Effector memory CD4-positive, alpha-beta T cell (primary cell): Measurements from ENCODE around the gene GSTO2.

Source experiments
- DNase-seq, 3 donors: peaks; one replicate each; pipeline ENCODE4 v3.0.0-alpha.2; 2020
- H3K27ac ChIP-seq: 2 replicates; pipeline ENCODE4 v1.7.0; 2013; ENCODE audit warnings: mild to moderate bottlenecking, low read length, moderate library complexity; ENCODE audit not compliant: insufficient read depth, poor library complexity, severe bottlenecking
- H3K27me3 ChIP-seq: replicated peaks from 2 replicates; pipeline ENCODE4 v1.7.0; 2013; ENCODE audit warnings: mild to moderate bottlenecking, low read length; ENCODE audit not compliant: insufficient read depth, control insufficient read depth, poor library complexity, severe bottlenecking
- H3K36me3 ChIP-seq: 2 replicates; pipeline ENCODE4 v1.7.0; 2013; ENCODE audit warnings: mild to moderate bottlenecking, low read length, moderate library complexity; ENCODE audit not compliant: control insufficient read depth, insufficient read depth
- H3K4me1 ChIP-seq: 2 replicates; pipeline ENCODE4 v1.7.0; 2013; ENCODE audit warnings: low read length, mild to moderate bottlenecking; ENCODE audit not compliant: control insufficient read depth, insufficient read depth, poor library complexity, severe bottlenecking
- H3K4me3 ChIP-seq: 2 replicates; pipeline ENCODE4 v1.7.0; 2013; ENCODE audit warnings: low read length, low read depth, mild to moderate bottlenecking; ENCODE audit not compliant: insufficient read depth, poor library complexity, severe bottlenecking
- H3K9me3 ChIP-seq: 2 replicates; pipeline ENCODE4 v1.7.0; 2013; ENCODE audit warnings: mild to moderate bottlenecking, low read length, moderate library complexity; ENCODE audit not compliant: control insufficient read depth

Gene GSTO2

DNA sequence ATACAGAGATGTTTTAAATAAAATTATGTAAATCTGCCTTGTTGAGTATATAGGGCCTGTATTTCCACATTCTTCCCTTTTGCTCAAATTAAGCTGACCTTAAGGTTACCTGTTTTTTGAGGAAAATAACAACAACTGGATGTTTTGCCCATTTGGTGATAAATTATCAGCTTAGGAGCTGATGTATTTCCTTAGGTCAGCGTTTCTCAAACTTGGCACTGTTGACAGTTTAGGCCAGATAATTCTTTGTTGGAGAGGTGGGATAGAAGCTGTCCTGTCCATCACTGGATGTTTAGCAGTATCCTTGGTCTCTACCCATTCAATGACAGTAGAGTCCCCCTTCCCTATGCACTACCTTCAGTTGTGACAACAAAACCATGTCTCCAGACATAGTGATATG, 7.2 kb downstream of the GSTO2 start:
- no peaks in the 10 kb centered on the region for H3K36me3 ChIP-seq
- no peak for DNase-seq
- H3K27ac ChIP-seq = no peak overlapping the region
- H3K4me1 ChIP-seq = peaks cover 8% of the 10 kb centered on the region
- H3K4me3 ChIP-seq = no peak overlapping the region
- no peaks in the 10 kb centered on the region for H3K9me3 ChIP-seq
- H3K27me3 ChIP-seq = no peaks in the 10 kb centered on the region

DNA sequence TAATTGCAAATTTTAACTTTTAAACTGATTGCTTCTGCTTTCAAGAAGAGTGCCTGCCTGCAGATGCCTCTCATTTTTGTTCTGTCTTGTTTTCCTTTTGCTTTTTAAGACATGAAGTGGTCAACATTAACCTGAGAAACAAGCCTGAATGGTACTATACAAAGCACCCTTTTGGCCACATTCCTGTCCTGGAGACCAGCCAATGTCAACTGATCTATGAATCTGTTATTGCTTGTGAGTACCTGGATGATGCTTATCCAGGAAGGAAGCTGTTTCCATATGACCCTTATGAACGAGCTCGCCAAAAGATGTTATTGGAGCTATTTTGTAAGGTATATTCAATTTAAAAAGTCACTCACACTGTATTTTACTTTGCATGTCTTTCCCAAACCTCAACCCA, 8.8 kb downstream of the GSTO2 start:
- Histone ChIP-seq H3K9me3 (no peaks in the 10 kb centered on the region), H3K27me3 (no peaks in the 10 kb centered on the region), H3K4me1 (peaks cover 8% of the 10 kb centered on the region), H3K36me3 (no peaks in the 10 kb centered on the region), H3K4me3 (no peak overlapping the region), H3K27ac (no peak overlapping the region)
- no peak for DNase-seq

DNA sequence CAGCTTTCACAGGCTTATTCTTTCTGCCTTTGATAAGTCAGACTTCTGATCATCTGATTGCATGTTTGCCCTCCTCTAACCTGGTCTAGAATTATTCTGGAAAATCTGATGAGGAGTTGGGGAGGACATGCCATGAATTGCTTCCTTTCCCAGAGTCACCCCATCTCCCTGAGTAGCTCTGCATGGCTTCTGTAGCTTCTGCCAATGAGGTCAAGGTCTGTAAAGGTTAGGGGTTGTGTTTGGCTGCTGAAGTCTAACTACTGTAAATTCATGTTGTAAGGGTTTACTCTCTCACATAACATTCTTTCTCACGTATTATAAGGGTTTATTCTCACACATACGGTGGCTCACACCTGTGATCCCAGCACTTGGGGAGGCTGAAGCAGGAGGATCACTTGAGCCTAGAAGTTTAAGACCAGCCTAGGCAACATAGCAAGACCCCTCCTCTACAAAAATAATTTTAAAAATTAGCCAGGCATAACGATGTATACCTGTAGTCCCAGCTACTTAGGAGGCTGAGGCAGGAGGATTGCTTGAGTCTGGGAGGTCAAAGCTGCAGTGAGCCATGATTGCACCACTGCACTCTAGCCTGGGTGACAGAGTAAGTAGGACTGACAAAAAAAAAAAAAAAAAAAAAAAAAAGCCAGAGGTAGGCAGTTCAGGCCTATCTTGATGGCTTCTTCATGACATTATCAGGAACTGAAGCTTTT, 10.7 kb downstream of the GSTO2 start:
- Histone ChIP-seq H3K4me3 (no peak overlapping the region), H3K27ac (no peak overlapping the region), H3K9me3 (no peaks in the 10 kb centered on the region), H3K27me3 (no peaks in the 10 kb centered on the region), H3K4me1 (peaks cover 6% of the 10 kb centered on the region), H3K36me3 (no peaks in the 10 kb centered on the region)
- DNase-seq = no peak

DNA sequence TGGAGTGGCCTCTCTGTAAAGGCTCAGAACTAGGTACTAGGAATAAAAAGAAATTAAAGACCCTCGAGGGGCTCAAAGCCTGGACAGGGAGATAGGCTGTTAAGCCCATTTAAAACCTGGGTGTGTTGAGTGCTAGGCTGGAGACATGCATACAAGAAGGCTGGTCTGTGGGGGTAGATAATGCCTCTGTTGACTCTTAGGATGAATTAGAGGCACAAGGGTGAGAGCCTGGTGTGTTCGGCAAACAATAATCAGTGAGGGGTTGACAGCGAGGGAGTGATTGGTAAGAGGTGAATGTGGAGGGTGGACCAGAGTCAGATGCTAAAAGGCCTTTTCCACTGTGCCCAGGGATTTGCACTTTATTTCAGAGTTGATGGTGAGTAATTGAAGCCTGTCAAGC, 12.7 kb downstream of the GSTO2 start:
- H3K4me3 ChIP-seq = no peak overlapping the region
- H3K4me1 ChIP-seq = no peaks in the 10 kb centered on the region
- H3K36me3 ChIP-seq = no peaks in the 10 kb centered on the region
- H3K9me3 ChIP-seq = no peaks in the 10 kb centered on the region
- H3K27me3 ChIP-seq = no peaks in the 10 kb centered on the region
- H3K27ac ChIP-seq = no peak overlapping the region
- no peak for DNase-seq

DNA sequence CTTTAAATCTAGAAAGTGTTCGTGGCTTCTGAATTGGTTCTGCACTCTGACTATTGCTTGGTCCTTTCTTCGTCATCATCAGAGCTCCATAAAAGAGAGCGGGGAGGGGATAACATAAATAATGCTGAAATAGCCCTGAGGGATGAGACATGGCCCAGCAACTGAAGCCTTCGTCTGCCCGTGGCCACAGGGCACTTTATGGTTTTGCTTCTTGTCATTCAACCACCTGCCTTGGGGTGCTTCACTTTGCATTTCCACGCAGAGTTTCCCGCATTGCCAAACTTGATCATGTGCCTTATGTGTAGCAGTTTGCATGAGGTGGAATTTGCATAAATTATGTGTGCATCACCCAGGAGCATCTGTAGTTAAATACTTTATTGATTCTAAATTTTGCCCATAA, 15.9 kb downstream of the GSTO2 start:
- no peaks in the 10 kb centered on the region for H3K27me3 ChIP-seq
- no peaks in the 10 kb centered on the region for H3K4me1 ChIP-seq
- no peaks in the 10 kb centered on the region for H3K9me3 ChIP-seq
- DNase-seq = no peak
- no peak overlapping the region for H3K4me3 ChIP-seq
- H3K36me3 ChIP-seq = no peaks in the 10 kb centered on the region
- H3K27ac ChIP-seq = no peak overlapping the region

DNA sequence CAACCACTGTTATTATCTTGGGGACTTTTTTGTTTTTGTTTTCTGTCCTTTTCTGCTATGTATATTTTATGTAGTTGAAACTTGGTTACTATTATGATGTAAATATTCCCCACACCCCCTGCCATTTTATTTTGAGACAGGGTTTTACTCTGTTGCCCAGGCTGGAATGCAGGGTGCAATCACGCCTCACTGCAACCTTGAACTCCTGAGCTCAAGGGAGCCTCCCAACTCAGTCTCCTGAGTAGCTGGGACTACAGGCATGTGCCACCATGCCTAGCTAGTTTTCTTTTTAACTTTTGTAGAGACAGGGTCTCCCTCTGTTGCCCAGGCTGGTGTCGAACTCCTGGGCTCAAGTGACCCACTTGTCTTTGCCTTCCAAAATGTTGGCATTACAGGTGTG, 18.0 kb downstream of the GSTO2 start:
- no peaks in the 10 kb centered on the region for H3K36me3 ChIP-seq
- H3K4me1 ChIP-seq = peaks cover 2% of the 10 kb centered on the region
- no peaks in the 10 kb centered on the region for H3K9me3 ChIP-seq
- DNase-seq = no peak
- peaks cover 5% of the 10 kb centered on the region for H3K27me3 ChIP-seq
- H3K4me3 ChIP-seq = no peak overlapping the region
- H3K27ac ChIP-seq = no peak overlapping the region

DNA sequence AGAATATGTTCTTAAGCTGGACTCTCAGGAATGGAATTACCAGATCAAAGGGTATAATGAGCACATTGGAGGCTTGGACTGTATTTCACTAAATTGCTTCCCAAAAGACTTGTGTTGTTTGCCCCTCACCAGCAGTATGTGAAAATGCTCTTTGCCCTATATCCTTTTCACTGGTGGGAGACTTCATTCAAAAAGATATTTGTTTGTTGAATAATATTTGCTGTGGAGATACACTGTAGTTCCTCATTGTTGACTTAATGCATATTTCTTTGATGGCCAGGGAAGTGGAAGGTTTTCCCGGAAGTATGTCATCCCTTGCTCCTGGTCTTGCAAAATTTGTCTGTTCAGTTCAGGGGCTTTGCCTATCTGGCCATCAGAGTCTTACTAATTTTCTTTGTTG, 19.4 kb downstream of the GSTO2 start:
- no peaks in the 10 kb centered on the region for H3K9me3 ChIP-seq
- no peak overlapping the region for H3K4me3 ChIP-seq
- no peak for DNase-seq
- peaks cover 5% of the 10 kb centered on the region for H3K27me3 ChIP-seq
- H3K36me3 ChIP-seq = no peaks in the 10 kb centered on the region
- no peak overlapping the region for H3K27ac ChIP-seq
- peaks cover 2% of the 10 kb centered on the region for H3K4me1 ChIP-seq

DNA sequence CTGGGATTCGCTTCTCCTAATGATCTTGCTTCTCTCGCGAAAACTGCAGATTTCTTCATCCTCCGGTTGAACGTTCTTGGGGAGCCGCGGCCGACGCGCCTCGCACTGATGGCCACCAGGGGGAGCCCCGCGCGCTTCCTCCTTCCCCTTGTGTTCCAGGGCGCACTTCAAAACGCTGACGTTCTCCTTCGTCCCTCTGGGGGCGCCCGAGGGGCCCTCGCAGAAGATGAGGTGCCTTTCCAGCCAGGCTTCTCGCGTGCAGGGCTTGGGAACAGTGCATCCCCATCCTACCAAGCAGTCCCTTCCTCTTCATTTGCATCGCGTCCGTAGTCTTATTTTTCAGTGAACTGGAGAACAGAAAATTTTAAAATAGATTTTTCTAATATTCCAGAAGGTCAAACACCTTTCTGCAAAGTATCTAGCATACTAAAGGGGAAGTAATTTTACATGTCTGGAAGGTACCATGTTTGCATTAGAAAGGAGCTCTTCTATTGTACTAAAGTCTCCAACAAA, 22.5 kb downstream of the GSTO2 start:
- DNase-seq = peak; percentile 69 to 82 (median 77)
- H3K36me3 ChIP-seq = no peaks in the 10 kb centered on the region
- peaks cover 2% of the 10 kb centered on the region for H3K4me1 ChIP-seq
- H3K4me3 ChIP-seq = no peak overlapping the region
- peaks cover 5% of the 10 kb centered on the region for H3K27me3 ChIP-seq
- H3K27ac ChIP-seq = no peak overlapping the region
- H3K9me3 ChIP-seq = no peaks in the 10 kb centered on the region

DNA sequence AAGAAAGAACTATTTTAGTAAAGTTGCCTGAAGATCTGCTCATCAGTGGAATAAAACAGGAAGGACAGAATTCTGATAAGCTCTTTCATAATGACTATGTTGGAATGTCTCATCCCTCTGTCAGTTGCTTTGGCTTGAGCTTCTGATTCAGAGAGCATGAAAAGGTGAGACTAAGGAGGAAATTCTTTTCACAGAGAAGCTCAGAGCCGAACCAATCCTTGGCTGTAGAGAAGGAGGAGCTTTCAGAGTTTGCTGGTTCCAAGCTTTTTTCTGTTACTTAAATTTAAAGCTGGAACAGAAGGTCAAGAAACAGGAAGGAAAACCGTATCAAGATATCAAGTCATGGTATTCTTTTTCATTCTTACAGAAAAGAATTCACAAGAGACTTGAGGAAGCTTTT, 24.0 kb downstream of the GSTO2 start:
- Histone ChIP-seq H3K4me3 (no peak overlapping the region), H3K9me3 (no peaks in the 10 kb centered on the region), H3K27ac (no peak overlapping the region), H3K36me3 (no peaks in the 10 kb centered on the region), H3K4me1 (peaks cover 2% of the 10 kb centered on the region), H3K27me3 (peaks cover 5% of the 10 kb centered on the region)
- no peak for DNase-seq

DNA sequence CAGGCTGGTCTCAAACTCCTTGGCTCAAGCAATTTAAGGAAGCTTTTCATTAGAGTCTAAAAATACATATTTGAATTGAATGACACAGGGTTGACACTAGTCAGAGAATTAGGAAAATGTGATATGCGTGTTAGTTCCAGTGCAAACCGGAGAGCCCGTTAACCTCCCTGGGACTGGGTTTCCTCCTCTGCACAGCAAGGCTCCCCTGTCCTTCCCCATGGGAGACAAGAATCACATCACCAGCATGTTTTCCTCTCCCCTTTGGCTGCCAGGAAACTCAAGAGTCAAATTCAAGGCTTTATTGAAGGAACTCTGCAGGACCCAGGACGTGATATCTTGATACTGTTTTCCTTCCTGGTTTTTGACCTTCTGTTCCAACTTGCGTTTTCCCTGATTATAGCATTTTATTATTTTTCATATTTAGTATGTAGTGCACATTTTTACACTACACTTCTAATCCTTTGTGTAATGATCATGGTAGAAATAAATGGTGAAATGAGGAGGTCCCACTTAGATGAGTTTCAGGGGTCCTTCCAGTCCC, 24.9 kb downstream of the GSTO2 start:
- H3K36me3 ChIP-seq = no peaks in the 10 kb centered on the region
- peaks cover 2% of the 10 kb centered on the region for H3K4me1 ChIP-seq
- no peaks in the 10 kb centered on the region for H3K9me3 ChIP-seq
- no peak for DNase-seq
- no peak overlapping the region for H3K4me3 ChIP-seq
- no peak overlapping the region for H3K27ac ChIP-seq
- peaks cover 5% of the 10 kb centered on the region for H3K27me3 ChIP-seq
